ENCODE results near the gene GAS2L3.

DNA sequence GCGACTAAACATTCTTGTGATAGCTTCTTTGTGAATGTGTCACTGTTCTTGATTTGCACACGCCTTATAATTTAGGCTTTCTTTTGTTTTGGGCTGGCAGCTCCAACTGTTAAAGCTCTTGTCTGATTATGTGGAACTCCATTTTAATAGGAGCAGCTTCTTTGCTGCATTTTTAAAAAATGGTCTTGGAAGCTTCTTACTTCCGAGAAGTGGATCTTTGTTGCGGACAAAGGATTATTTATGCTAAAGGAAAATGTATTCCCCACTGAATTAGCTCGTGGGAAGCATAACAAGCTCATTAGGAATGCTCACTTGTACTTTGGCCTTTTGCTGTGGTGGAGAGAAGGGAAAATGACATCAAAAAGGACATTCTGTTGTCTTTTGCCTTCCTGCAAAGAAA lies 20.0 kb downstream of the GAS2L3 start:
- TF ChIP-seq CTCF (IDR thresholded peaks at IDR 0.05), result no peak
- no peak for TF ChIP-seq POLR2AphosphoS5 (IDR thresholded peaks at IDR 0.05; ENCODE audit: insufficient read depth in 1 of 2, low read depth in 1 of 2)
